Breast epithelium (tissue), 4 donors: Measurements from ENCODE around the gene WSCD1. TPM values are rescaled to one million over a fixed set of nuclear protein-coding genes. Genes with fewer than 3 reads are reported as not detected.
A peak's percentile ranks its signal among the peaks of the same experiment; 100 is the strongest.

Source experiments
- DNase-seq, 2 donors: peaks; one replicate each; pipeline ENCODE4 v3.0.0-alpha.2; 2019; ENCODE audit warnings: low spot score in 2 of 2
- H3K27ac ChIP-seq, 2 donors: fragments of 200-600 bp; sonication (generic) in 1 of 2; one replicate each; pipeline ENCODE4 v1.5.1; 2016 to 2019; ENCODE audit warnings: mild to moderate bottlenecking in 1 of 2
- H3K27me3 ChIP-seq, 2 donors: fragments of 200-600 bp; sonication (generic) in 1 of 2; one replicate each; pipeline versions ENCODE4 v1.5.1 to v1.6.0; 2017 to 2019; ENCODE audit warnings: control low read depth in 1 of 2, mild to moderate bottlenecking in 1 of 2
- H3K36me3 ChIP-seq: fragments of 200-600 bp; one replicate; pipeline ENCODE4 v1.5.1; 2019
- H3K4me1 ChIP-seq, 2 donors: fragments of 200-600 bp; sonication (generic); one replicate each; pipeline ENCODE4 v1.5.1; 2016 to 2019; ENCODE audit warnings: control low read depth in 1 of 2
- H3K4me3 ChIP-seq, 3 donors: fragments of 200-600 bp; sonication (generic); 1 replicate in 2 of 3; 2 replicates in 1 of 3; pipeline ENCODE4 v1.5.1; 2016 to 2019; ENCODE audit warnings: mild to moderate bottlenecking in 3 of 3, moderate library complexity in 2 of 3
- H3K9me3 ChIP-seq, 2 donors: fragments of 200-600 bp; sonication (generic) in 1 of 2; one replicate each; pipeline ENCODE4 v1.5.1; 2016 to 2019; ENCODE audit warnings: control low read depth in 1 of 2
- CTCF ChIP-seq, 3 donors: fragments of 450-650 bp; IDR thresholded peaks; one replicate each; pipeline ENCODE4 v1.5.1; 2016 to 2017; ENCODE audit warnings: antibody characterized with exemption in 3 of 3, mild to moderate bottlenecking in 3 of 3, moderate library complexity in 3 of 3
- POLR2A ChIP-seq: fragments of 450-650 bp; IDR thresholded peaks from one replicate; pipeline ENCODE4 v1.6.1; 2016; ENCODE audit warnings: antibody characterized with exemption, mild to moderate bottlenecking, moderate library complexity
- POLR2AphosphoS5 ChIP-seq, 3 donors: sonication (generic); formaldehyde crosslinking; IDR thresholded peaks; one replicate each; pipeline ENCODE4 v1.6.1; 2017; ENCODE audit warnings: antibody characterized with exemption in 3 of 3
- intact Hi-C: fragments of 100-400 bp; cut with DNase I; formaldehyde crosslinking; loops from one replicate; pipeline ENCODE4 v1.15.1; 2023; ENCODE audit warnings: low total_unique reads
- total RNA-seq, 3 donors: library from RNA; depleted of rRNA; stranded (reverse); fragments of >200 nt; gene quantifications; one replicate each; pipeline ENCODE4 v1.1.0, GENCODE V29; 2016

The WSCD1 gene
- total RNA-seq, result 1 to 10 TPM in 2 of 3 donors, under 1 TPM in 1; 0.88 to 2.2 (median 2.0) TPM

GRCh38 chr17:6069539-6070429 lies at the start of gene WSCD1:
Gene WSCD1, plus strand, starts transcription at chr17:6070379. Its CDS starts 10,280 bp downstream, at chr17:6080659.
- Histone ChIP-seq H3K4me1 (no peaks in the 10 kb centered on the region), H3K27ac (no peak within 1 kb of the TSS), H3K9me3 (no peaks in the 10 kb centered on the region), H3K36me3 (no peaks in the 10 kb centered on the region), H3K27me3 (peaks cover 0 to 70% of the 10 kb centered on the region in 2 donors), H3K4me3 (peak within 1 kb of the TSS; percentile 49 to 76 (median 54))
- intact Hi-C loops, result no loop called here
- no peak for DNase-seq
- TF ChIP-seq POLR2AphosphoS5 (IDR thresholded peaks at IDR 0.05), result no peak
- TF ChIP-seq POLR2A, result no peak
- no peak for TF ChIP-seq CTCF (IDR thresholded peaks at IDR 0.05)

- Histone ChIP-seq H3K9me3 (no peaks in the 10 kb centered on the region), H3K27me3 (peaks cover 0 to 39% of the 10 kb centered on the region in 2 donors)
- TF ChIP-seq CTCF (IDR thresholded peaks at IDR 0.05) (no peak), POLR2A (no peak)
These were observed 49.2 kb upstream of the WSCD1 start for GRCh38 chr17:6021011-6021400.

GRCh38 chr17:6021627-6022026 lies 48.6 kb upstream of the WSCD1 start:
- Histone ChIP-seq H3K9me3 (no peaks in the 10 kb centered on the region), H3K27ac (no peak overlapping the region), H3K36me3 (no peaks in the 10 kb centered on the region), H3K4me1 (no peaks in the 10 kb centered on the region), H3K27me3 (peaks cover 0 to 40% of the 10 kb centered on the region in 2 donors), H3K4me3 (no peak overlapping the region)
- TF ChIP-seq POLR2A, result no peak
- TF ChIP-seq CTCF (IDR thresholded peaks at IDR 0.05), result no peak
- no peak for TF ChIP-seq POLR2AphosphoS5 (IDR thresholded peaks at IDR 0.05)
- DNase-seq, result no peak
- intact Hi-C loops, result no loop called here

More at GRCh38 chr17:6021011-6021400, 49.2 kb upstream of the WSCD1 start:
- DNase-seq, result no peak
- intact Hi-C loops, result no loop called here
- Histone ChIP-seq H3K4me3 (no peak overlapping the region), H3K4me1 (no peaks in the 10 kb centered on the region), H3K27ac (no peak overlapping the region), H3K36me3 (no peaks in the 10 kb centered on the region)

- no peak for DNase-seq
- intact Hi-C loops, result no loop called here
- H3K9me3 ChIP-seq, result no peaks in the 10 kb centered on the region
- H3K36me3 ChIP-seq, result no peaks in the 10 kb centered on the region
- H3K27me3 ChIP-seq, result peaks cover 0 to 45% of the 10 kb centered on the region in 2 donors
- no peak for TF ChIP-seq CTCF (IDR thresholded peaks at IDR 0.05)
- TF ChIP-seq POLR2AphosphoS5 (IDR thresholded peaks at IDR 0.05), result no peak
- TF ChIP-seq POLR2A, result no peak
- H3K27ac ChIP-seq, result no peak overlapping the region
- H3K4me3 ChIP-seq, result no peak overlapping the region
- H3K4me1 ChIP-seq, result no peaks in the 10 kb centered on the region
These were observed 46.9 kb upstream of the WSCD1 start for GRCh38 chr17:6023036-6023831.

GRCh38 chr17:6024576-6024975 lies 45.6 kb upstream of the WSCD1 start:
- Histone ChIP-seq H3K36me3 (no peaks in the 10 kb centered on the region), H3K4me3 (no peak overlapping the region), H3K4me1 (no peaks in the 10 kb centered on the region), H3K27me3 (peaks cover 0 to 52% of the 10 kb centered on the region in 2 donors), H3K9me3 (no peaks in the 10 kb centered on the region), H3K27ac (no peak overlapping the region)
- intact Hi-C loops, result no loop called here
- no peak for DNase-seq
- TF ChIP-seq POLR2AphosphoS5 (IDR thresholded peaks at IDR 0.05) (no peak), POLR2A (no peak), CTCF (IDR thresholded peaks at IDR 0.05) (no peak)
